Esophagus squamous epithelium (tissue), 4 donors: Measurements from ENCODE around the gene FALEC.
"Not testable (repeated sequence)": the region's sequence is repeated elsewhere in the genome, so short reads cannot be mapped to it uniquely, and the experiment has no call there.

Experiments
- CTCF ChIP-seq, 6 experiments: fragments of 450-650 bp in 4 of 6; fragments of 200-600 bp in 2 of 6; sonication (generic) in 2 of 6; IDR thresholded peaks; one replicate each; pipeline ENCODE4 v1.5.1; 2016 to 2019; ENCODE audit warnings: antibody characterized with exemption in 6 of 6, mild to moderate bottlenecking in 4 of 6, moderate library complexity in 4 of 6
- POLR2A ChIP-seq, 4 donors: fragments of 450-650 bp; IDR thresholded peaks; one replicate each; pipeline ENCODE4 v1.6.1; 2017; ENCODE audit warnings: antibody characterized with exemption in 4 of 4, mild to moderate bottlenecking in 4 of 4, moderate library complexity in 3 of 4

DNA sequence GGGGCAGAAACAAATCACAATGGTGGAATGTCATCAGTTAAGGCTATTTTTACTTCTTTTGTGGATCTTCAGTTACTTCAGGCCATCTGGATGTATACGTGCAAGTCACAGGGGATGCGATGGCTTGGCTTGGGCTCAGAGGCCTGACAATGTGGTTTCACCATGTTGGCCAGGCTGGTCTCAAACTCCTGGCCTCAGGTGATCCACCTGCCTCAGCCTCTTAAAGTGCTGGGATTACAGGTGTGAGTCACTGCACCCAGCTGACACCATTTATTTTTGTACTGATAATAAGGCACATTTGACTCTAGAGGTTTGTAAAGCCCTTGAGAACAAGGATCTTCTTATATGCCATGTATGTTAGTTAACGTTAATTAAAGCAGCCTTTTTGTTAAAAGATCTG is 65.4 kb downstream of the FALEC start:
- TF ChIP-seq CTCF, POLR2A (IDR thresholded peaks at IDR 0.05): not testable (repeated sequence)
